NCI-H2107 (cell line): ENCODE data around the gene MROH8.
A peak's percentile ranks its signal among the peaks of the same experiment; 100 is the strongest.

ENCODE experiments used
- DNase-seq: peaks from one replicate; lab custom pipeline; 2025; lab: John Stamatoyannopoulos, UW

The MROH8 gene

DNA sequence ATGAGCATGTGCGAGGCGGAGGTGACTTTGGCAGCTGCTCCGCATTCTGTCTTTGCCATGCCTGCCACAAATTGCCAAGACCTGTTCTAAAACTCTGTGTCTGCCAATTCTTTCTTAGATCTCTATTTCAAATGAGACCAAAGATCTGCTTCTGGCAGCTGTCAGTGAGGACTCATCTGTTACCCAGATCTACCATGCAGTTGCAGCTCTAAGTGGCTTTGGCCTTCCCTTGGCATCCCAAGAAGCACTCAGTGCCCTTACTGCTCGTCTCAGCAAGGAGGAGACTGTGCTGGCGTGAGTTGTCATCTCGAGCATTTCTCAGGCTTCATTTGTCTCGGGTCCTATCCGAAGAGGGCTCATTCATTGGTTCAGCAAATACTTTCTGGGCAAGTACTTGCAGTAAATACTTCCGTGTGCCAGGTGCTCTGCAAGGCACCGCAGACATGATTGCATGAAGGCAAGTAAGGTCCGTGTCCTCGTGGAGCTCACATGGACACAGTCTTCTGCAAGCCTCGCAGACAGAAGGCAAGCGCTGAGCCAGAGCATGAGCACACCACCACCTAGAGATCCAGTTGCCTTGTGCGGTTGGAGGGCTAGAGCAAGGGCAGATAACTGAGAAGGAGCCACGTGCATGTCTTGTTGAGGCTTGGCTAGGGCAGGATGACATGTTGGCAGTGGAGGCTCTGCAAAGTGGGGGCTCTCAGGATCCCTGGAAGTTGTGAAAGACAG, 19.7 kb upstream of the MROH8 start:
- no peak for DNase-seq

DNA sequence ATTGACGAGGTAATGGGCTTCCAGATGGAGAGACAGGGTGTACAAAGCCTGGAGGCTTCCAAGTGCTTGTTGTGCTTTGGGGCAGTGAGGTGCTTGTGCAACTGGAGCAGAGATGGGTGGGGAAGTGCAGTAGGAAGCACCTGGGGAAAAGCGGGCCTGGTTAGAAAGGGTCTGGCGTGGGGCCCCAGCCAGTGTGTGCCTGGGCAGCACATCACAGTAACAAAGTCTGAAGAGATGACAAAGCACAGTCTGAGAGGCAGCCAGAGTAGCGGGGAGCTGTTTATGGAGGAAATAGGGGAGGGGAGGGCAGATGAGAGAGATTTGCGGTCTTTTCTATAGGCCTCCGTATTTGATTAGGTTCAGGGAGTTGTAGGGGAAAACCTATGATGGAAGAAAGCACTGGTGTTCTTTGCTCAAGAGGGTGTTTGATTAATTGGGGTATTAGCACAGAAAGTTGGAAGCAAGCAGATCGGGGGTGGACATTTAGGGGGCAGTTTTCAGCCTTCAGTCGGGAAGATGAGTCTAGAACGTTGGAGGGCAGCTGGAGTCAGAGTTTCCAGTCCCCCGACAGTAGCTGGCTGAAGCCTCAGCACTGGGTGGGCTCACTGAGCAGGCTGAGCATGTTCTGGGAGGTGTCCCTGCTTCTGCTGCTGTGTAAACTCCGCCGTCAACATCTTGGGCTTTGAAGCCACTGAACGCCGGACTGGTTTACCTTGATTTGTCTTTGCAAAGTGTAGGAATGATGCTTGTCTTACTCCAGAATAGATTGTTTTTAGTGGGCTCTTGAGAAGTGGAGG, 15.5 kb upstream of the MROH8 start:
- DNase-seq, result no peak

DNA sequence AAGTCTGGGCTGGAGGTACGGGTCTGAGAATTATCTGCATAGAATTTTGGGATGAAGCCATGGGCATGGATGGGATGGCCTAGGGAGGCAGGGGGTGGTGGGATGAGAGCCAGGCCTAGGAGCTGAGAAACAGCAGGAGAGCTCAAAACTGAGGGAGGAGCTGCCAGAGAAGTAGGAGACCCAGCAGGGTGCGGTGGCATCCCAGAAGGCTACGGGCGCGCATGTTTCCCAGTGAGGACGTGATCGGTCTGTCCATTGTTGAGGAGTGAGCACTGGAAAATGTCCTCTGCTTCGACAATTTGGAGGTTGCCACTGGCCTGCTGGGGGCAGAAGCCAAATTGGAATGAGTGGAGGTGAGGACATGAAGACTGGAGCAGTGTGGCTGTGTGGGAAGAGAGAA, 14.5 kb upstream of the MROH8 start:
- DNase-seq, result no peak

DNA sequence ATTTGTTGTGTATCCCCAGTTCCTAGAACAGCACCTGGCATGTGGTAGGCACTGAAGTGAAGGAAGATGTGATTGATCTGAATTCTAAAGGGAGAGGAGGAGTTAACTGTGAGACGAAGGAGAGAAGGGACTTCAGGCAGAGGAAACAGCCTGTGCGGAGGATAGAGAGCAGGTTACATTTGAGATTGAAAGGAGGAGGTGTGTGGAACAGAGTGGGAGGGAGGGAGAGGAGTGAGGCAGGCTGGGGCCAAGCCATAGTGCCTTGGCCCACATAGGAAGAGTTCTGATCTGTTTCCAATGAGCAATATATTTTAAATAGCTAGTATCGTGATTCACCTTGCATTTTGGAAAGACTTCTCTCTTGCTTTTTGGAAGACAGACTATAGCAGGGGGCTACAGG, 13.9 kb upstream of the MROH8 start:
- DNase-seq, result no peak

DNA sequence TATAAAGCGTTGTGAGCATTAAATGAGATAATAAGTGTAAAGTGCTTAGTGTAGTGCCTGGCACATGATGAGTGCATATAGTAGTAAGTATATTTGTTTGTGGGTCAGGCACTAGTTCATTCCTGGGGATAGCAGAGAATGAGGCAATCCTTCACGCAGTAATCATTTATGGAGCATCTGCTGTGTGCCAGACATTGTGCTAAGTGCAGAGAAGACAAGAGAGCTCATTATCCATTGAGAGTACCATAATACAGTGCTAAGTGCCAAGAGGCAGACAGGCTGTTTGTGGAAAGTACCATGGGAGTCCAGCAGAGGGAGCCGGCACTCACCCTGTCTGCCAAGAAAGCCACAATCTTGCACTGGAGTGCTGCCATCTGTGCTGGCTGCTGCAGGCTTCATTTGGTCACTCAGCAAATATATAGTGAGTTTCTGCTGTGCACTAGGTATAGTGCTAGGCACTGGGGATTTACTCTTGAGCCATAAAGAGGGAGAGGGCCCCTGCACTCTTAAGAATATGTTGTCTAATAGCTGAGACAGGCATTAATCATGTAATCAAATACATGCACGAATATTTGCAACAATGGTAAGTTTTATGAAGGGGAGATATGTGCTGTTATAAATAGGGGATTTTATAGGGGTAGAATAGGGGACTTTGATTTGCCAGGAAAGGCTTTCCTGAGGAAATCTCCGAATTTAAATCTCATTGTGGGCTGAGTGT, 12.9 kb upstream of the MROH8 start:
- peak; percentile 70 for DNase-seq

DNA sequence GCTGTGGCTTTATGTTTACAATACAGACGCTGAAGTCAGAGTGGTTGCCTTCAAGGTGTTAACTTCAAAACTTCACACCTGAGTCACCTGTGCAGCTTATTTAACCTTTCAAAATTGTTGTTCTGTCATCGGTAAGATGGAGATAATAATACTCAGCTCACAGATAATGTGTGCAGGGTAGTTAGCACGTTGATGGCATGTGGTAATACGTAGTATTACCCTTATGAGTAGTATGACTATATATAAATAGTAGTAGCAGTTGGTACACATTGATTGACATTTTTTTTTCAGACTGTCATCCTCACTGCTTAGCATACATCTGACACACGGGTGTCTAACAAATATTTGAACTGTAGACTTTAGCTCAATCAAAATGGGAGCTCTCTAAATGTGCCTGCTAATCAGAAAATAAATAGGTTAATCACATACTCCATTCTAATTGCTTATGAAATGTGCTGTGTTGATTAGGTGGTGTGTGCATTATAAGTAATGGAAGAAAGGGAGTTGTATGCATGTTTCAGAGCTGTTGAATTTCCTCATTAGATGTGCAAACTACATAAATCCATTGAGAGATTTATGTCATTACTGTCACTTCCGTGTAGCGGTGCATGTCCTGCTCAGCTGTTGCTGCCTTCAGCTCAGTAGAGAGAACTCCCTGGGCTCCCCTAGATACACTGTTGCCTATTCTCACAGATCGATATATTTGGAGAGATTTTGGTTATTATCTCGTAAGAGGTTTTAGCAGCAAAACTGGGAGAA, 11.2 kb upstream of the MROH8 start:
- DNase-seq, result no peak

DNA sequence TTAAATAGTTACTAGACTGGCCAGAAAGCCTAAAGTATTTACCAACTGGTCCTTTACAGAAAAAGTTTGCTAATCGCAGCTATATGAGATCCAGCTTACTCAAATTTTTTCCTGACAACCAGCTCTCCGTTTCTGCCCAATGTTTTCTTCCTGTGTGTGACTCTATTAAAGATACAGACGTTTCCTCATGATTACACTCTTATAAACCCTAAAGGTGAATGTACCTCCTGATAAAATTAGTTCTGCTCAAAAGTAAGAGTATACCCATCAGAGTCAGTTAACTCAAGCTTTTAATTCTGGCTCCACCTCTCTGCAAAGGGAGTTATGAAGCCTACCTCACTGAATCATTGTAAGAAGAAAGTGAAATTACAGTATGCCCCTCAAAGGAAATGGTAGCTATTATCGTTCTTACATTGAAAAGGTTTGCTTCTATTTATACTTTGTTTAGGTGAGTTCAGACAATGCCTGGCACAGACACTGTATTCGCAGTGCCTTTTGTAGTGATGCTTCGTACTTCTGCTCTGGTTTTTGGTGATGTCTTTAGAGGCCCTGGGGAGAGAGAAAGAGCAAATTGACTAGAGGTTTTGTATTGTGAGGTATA, 10.2 kb upstream of the MROH8 start:
- DNase-seq, result no peak

DNA sequence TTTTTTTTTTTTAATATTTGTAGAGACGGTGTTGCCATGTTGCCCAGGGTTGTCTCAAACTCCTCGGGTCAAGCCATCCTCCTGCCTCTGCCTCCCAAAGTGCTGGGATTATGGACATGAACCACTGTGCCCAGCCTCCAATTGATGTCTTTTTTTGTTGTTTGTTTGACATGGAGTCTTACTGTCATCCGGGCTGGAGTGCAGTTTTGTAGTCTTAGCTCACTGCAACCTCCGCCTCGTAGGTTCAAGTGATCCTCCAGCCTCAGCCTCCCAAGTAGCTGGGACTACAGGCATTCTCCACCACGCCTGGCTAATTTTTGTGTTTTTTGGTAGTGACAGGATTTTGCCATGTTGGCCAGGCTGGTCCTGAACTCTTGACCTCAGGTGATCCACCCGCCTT, 9.4 kb upstream of the MROH8 start:
- no peak for DNase-seq

DNA sequence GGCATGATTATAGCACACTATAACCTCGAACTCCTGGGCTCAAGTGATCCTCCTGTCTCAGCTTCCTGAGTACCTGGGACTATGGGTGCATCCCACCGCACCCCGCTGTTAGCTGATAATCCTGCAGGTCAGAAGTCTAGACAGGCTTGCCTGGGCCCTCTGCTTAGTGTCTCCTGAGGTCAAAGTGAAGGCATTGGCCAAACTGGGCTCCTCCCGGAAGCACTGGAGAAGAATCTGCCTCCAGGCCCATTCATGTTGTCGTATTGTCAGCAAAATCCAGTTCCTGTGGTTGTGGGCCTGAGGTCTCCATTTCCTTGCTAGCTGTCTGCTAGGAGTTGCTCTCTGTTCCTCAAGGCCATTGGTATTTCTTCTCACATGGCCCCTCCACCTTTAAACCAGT, 6.3 kb upstream of the MROH8 start:
- DNase-seq, result no peak

DNA sequence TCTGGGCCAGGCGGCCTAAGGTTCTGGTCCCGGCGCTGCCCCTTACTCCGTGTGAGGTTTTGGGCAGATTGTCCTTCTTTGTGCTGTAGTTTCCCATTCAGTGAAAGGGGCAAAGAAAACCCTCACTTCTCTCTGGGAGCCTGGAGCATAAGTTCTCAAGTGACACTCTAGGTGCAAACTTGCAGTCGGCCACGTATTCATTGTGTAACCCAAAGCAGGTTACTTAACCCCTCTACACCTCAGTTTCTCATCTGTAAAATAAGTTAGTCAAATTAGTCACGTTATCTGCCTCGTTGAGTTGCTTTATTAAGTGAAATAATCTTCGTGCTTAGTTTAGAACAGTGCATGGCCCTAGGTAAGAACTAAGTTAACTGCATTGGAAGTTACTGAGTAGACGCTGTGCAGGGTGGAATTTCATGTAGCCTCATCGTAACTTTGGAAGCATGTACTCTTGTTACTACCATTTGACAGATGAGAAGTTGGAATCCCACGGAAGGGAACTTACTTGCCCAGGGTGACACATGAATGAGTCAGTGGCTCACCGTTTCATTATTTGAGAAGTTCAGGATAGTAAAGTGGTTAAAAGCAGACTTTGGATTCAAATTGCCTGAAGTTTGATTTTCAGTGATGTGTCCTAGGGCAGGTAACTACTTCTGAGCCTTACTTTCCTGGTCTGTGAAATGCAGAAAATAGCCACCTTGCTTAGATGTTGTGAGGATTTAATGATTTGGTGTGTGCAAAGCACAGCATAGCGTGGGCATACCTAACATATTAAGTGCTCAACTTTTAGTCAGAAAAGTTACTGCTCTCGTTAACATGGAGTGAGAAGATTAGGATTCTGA, 556 bp upstream of the MROH8 start:
- no peak for DNase-seq

DNA sequence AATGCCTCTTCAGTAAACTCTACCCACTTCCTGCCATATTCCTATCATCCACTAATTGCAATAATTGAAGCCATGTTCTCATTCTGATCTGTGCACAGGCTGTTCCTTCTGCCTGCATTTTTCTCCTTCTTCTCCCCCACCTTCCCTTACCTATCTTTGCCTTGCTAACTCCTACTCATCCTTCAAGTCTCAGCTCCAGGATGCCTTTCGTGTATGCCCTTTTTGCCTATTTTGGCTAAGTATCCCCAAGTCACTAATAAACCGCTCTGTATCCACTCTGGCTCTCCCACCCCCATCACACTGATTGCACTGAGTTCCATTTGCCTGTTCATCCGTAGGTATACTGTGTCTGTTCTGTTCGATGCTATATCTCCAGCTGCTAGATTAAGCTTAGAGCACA, 6.5 kb downstream of the MROH8 start:
- DNase-seq, result no peak

DNA sequence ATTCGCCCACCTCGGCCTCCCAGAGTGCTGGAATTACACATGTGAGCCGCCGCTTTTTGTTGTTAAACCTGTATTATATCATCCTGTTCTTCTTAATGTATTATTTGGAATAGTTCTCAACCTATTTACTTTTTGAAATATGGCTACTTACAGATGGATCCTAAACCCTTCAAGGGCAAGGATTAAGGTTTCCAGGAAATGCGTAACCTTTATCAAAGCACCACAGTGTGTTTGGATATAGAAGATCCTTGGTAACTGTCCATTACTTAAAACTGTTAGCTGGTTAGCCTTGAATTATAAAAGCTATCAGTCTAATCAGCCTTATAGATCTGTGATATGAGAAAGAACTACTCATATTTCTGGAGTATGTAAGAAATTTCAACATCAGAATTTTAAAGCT, 12.5 kb downstream of the MROH8 start:
- no peak for DNase-seq

DNA sequence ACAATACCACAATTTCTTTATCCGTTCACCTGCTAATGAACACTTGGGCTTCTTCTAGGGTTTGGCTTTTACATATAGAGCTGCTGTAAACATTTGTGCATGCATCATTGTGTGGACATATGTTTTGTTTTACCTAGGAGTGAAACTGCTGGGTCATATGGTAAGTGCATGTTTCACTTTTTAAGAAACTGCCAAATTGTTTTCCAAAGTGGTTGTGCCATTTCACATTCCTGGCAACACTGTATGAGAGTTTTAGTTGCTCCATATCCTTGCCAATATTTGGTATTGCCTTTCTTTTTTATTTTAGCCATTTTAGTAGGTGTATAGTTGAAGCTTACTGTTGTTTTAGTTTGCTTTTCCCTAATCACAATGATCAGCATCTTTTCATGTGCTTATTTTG, 14.3 kb downstream of the MROH8 start:
- DNase-seq, result no peak

DNA sequence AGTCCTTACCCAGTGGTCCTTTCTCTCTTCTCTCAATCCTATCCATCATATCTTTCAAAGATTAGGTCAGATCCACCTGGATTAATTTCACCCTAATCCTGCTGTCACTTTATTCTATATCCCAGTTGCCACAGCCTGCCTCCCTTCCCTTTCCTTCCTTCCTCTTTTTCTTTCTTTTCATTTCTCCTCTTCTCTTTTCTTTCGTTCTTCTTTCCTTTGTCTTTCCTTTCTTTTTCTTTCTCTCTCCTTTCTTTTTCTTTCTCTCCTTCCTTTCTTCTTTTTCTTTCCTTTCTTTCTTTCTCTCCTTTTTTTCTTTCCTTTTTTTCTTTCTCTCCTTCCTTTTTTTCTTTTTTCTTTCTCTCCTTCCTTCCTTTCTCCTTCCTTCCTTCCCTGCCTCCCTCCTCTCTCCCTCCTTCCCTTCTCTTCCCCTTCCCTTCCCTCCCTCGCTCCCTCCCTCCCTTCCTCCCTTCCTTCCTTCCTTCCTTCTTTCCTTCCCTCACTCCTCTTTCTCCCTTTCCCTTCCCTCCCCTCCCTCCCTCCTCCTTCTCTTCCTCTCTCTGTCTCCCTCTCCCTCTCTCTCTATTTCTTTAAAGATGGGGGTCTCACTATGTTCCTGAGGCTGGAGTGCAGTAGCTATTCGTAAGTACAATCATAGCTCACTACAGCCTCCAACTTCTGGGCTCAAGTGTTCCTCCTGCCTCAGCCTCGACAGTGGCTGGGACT, 15.4 kb downstream of the MROH8 start:
- no peak for DNase-seq

DNA sequence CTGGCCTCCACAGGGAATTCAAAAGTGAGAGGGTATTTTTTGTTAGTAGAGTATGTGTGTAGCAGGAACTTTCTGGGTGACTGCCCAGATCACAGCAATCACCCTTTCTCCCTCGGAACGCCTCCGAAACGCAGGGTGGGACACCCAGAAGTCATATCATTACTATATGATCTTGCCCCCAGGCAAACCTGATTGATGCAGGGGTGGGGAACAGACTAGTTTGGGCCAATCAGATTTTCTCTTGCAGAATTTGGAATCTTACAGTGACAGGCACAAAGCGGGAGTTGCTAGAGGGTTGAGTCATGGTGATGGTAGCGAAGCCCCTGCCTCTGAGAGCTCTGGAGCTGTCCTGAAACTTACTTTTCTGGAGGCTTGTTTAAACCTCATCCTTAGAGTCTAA, 16.7 kb downstream of the MROH8 start:
- DNase-seq, result no peak

DNA sequence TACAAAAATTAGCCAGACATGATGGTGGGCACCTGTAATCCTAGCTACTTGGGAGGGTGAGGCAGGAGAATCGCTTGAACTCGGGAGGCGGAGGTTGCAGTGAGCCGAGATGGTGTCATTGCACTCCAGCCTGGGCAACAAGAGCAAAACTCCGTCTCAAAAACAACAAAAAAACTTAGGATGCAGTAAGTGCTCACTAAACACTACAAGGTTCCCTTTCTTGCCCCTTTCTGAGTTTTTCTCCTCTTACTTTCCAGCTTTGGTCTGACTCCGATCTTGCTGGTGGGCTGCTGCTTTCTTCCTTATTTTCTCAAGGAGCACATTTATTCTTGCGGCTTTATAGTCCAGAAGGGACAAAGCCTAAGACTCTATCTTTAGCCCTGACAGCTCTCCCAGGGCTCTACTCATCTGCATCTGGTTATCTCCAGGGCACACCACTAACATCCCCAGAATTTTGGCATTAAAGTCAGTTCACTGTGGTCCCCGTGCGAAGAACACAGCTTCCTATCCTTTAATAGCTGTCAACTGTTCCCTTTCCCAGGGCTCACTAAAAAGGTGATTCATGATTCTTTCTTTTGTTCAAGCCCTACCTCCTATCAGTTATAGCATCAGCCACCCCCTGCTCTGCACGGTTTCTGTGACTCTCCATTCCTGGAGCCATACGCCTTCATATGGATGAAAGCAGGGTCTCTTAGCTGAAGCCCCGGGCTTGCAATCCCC, 17.4 kb downstream of the MROH8 start:
- no peak for DNase-seq

DNA sequence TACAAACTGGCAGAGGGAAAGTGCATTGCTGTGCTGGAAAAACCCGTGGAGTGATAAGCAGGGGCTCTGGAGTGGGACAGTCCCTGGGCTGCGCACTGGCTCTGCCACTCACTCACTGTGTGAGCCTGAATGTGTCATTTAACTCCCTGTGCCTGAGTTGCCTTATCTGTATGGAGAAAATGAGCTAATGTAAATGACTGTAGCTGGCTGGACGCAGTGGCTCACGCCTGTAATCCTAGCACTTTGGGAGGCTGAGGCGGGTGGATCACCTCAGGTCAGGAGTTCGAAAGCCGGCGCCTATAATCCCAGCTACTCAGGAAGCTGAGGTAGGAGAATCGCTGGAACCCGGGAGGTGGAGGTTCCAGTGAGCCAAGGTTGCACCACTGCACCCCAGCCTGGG, 18.7 kb downstream of the MROH8 start:
- DNase-seq, result no peak

DNA sequence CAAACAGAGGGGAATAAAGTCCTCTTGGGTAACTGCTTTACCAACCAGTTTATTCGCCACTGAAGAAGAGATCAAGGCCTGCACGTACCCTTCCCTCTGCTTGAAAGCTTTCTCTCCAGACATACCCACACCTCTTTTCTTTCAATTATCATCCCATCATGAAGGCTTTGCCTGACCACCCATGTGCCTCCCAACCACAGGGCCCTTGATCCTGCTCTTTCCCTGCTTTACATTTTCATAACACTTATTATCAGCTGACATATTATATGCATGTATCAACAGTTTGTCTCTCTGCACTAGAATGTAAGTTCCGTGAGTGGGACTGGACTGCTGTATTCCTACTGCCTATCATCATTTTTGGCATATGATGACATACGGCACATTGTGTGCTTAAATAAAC, 21.1 kb downstream of the MROH8 start:
- no peak for DNase-seq

DNA sequence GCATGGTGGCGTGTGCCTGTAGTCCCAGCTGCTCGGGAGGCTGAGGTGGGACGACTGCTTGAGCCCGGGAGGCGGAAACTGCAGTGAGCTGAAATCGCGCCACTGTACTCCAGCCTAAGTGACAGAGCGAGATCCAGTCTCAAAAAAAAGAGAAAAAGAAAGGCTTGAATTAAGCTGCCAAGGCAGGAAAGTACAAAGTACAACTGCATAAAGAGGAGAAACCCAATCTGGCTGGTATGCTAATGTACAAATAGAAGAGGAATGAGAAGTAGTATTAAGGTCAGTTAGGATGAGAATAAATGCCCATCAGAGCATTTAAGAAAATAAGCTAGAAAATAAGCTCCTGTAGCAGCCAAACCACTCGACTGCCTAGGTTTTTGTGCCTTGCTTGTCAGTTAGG, 23.4 kb downstream of the MROH8 start:
- no peak for DNase-seq
